CD4-positive, alpha-beta T cell treated with Interleukin-17A for 1 hour (primary cell): ENCODE results near the gene FAM162A.

Experiments used
- DNase-seq: peaks from one replicate; pipeline ENCODE4 v3.0.0-alpha.2; 2020

Gene FAM162A

GRCh38 chr3:122389892-122390291 lies 5.9 kb downstream of the FAM162A start:
- no peak for DNase-seq

- no peak for DNase-seq
These were observed 6.7 kb downstream of the FAM162A start for GRCh38 chr3:122390665-122391064.

- no peak for DNase-seq
These were observed 7.9 kb downstream of the FAM162A start for GRCh38 chr3:122391681-122392446.

GRCh38 chr3:122392868-122393844 lies 9.2 kb downstream of the FAM162A start:
- DNase-seq: peak; percentile 64

GRCh38 chr3:122394173-122394572 lies 10.2 kb downstream of the FAM162A start:
- no peak for DNase-seq

- no peak for DNase-seq
These were observed 11.6 kb downstream of the FAM162A start for GRCh38 chr3:122395582-122395981.

GRCh38 chr3:122396511-122396910 lies 12.5 kb downstream of the FAM162A start:
- no peak for DNase-seq

- no peak for DNase-seq
These were observed 13.2 kb downstream of the FAM162A start for GRCh38 chr3:122397201-122397600.

GRCh38 chr3:122398920-122399319 lies 14.9 kb downstream of the FAM162A start:
- DNase-seq: no peak

- DNase-seq: no peak
These were observed 19.5 kb downstream of the FAM162A start for GRCh38 chr3:122403489-122403888.

- DNase-seq: no peak
These were observed 21.0 kb downstream of the FAM162A start for GRCh38 chr3:122405015-122405414.

- no peak for DNase-seq
These were observed 22.2 kb downstream of the FAM162A start for GRCh38 chr3:122406198-122406597.

GRCh38 chr3:122407946-122408345 lies 24.0 kb downstream of the FAM162A start:
- DNase-seq: no peak

- DNase-seq: no peak
These were observed 25.5 kb downstream of the FAM162A start for GRCh38 chr3:122409446-122409845.

GRCh38 chr3:122410111-122410510 lies 26.1 kb downstream of the FAM162A start:
- no peak for DNase-seq

- DNase-seq: no peak
These were observed 26.7 kb downstream of the FAM162A start for GRCh38 chr3:122410639-122411038.

GRCh38 chr3:122414391-122414790 lies 30.4 kb downstream of the FAM162A start:
- no peak for DNase-seq

GRCh38 chr3:122415104-122415744 lies 31.2 kb downstream of the FAM162A start:
- peak; percentile 73 for DNase-seq

GRCh38 chr3:122415762-122416654 lies 32.0 kb downstream of the FAM162A start, which contains the start of gene WDR5B:
WDR5B (minus strand) TSS chr3:122416062; CDS start chr3:122415528, 534 bp downstream.
- peak; percentile 98 for DNase-seq

- DNase-seq: peak; percentile 4
These were observed 33.0 kb downstream of the FAM162A start for GRCh38 chr3:122416966-122417365.

- DNase-seq: no peak
These were observed 37.1 kb downstream of the FAM162A start for GRCh38 chr3:122421101-122421500.

GRCh38 chr3:122421836-122422235 lies 37.9 kb downstream of the FAM162A start:
- no peak for DNase-seq
